Panc1 (cell line): Measurements from ENCODE around the gene SLC40A1. TPM values are rescaled to one million over a fixed set of nuclear protein-coding genes. Genes with fewer than 3 reads are reported as not detected.

ENCODE experiments used
- ATAC-seq: fragments of 200-7000 bp; cut with Tn5 transposase; 2 replicates; pipeline ENCODE4 v1.9.1; 2020; ENCODE audit warnings: mild to moderate bottlenecking, moderate library complexity
- BruUV-seq: library from RNA; stranded (reverse); fragments of 400-500 nt; replicated peaks from 2 replicates; lab custom pipeline; 2021; lab: Mats Ljungman, UMichigan
- CTCF ChIA-PET: fragments of 300-600 bp; sonication (Branson Sonifier 250); formaldehyde crosslinking; loops from one replicate; lab custom pipeline; 2022; ENCODE audit warnings: antibody characterized with exemption; lab: Charles Lee
- POLR2A ChIA-PET: fragments of 300-600 bp; sonication (Branson Sonifier 250); formaldehyde crosslinking; loops from one replicate; lab custom pipeline; 2022; ENCODE audit warnings: antibody characterized with exemption; lab: Charles Lee
- DNase-seq: peaks from one replicate; pipeline ENCODE4 v3.0.0-alpha.2; 2010; ENCODE audit warnings: low read depth, low spot score
- H3K27ac ChIP-seq: 2 replicates; pipeline ENCODE4 v1.5.1; 2011; ENCODE audit warnings: mild to moderate bottlenecking, low read length, inconsistent platforms
- H3K27me3 ChIP-seq: fragments of 200-500 bp; sonication (Bioruptor generic); 2 replicates; pipeline ENCODE4 v1.6.0; 2014; ENCODE audit warnings: low read length, inconsistent platforms; ENCODE audit not compliant: control insufficient read depth, insufficient read depth
- H3K36me3 ChIP-seq: fragments of 200-500 bp; sonication (Bioruptor generic); 2 replicates; pipeline ENCODE4 v1.5.1; 2014; ENCODE audit warnings: inconsistent platforms, mild to moderate bottlenecking, low read length, moderate library complexity; ENCODE audit not compliant: control insufficient read depth, insufficient read depth
- H3K4me1 ChIP-seq: 2 replicates; pipeline ENCODE4 v1.5.1; 2011; ENCODE audit warnings: inconsistent platforms, mild to moderate bottlenecking, low read length, moderate library complexity; ENCODE audit not compliant: control insufficient read depth, insufficient read depth
- H3K4me3 ChIP-seq, 2 experiments: 2 replicates each; pipeline ENCODE4 v1.5.1; 2011 to 2012; ENCODE audit warnings: low read depth in 2 of 2, low read length in 2 of 2, mild to moderate bottlenecking in 2 of 2, inconsistent platforms in 1 of 2, moderate library complexity in 1 of 2
- H3K9me3 ChIP-seq: fragments of 200-500 bp; sonication (Bioruptor generic); 2 replicates; pipeline ENCODE4 v1.5.1; 2014; ENCODE audit warnings: low read depth, mild to moderate bottlenecking, inconsistent platforms, low read length, moderate library complexity; ENCODE audit not compliant: control insufficient read depth, insufficient read depth
- POLR2AphosphoS5 ChIP-seq: IDR thresholded peaks from 2 replicates; pipeline ENCODE4 v1.6.1; 2012; ENCODE audit warnings: mild to moderate bottlenecking, low read depth, low read length, moderate library complexity
- SIN3A ChIP-seq: IDR thresholded peaks from 2 replicates; pipeline ENCODE4 v1.6.1; 2012; ENCODE audit warnings: low read depth, mild to moderate bottlenecking, low read length, moderate library complexity, borderline replicate concordance; ENCODE audit not compliant: insufficient read depth
- TCF7L2 ChIP-seq: IDR thresholded peaks from 2 replicates; pipeline ENCODE4 v1.6.1; 2011; ENCODE audit warnings: mild to moderate bottlenecking, low read depth, low read length, inconsistent platforms
- in situ Hi-C: cut with HindIII; loops from 2 replicates; pipeline ENCODE4 v1.10.0; 2016; ENCODE audit warnings: low sequenced_read_pairs, low pct_unique_long_range_greater_than_20kb
- intact Hi-C: fragments of 100-400 bp; cut with micrococcal nuclease; formaldehyde crosslinking; loops from one replicate; pipeline ENCODE4 v1.10.0; 2022; ENCODE audit not compliant: unreplicated experiment
- total RNA-seq: library from RNA; stranded (reverse); gene quantifications from one replicate; pipeline ENCODE4 v1.2.1, GENCODE V29; 2021; ENCODE audit not compliant: unreplicated experiment
- TF ChIP-seq, protein P1 (sequence below), 2 experiments: IDR thresholded peaks; 2 replicates each; pipeline ENCODE4 v1.6.1; 2011 to 2012; ENCODE audit warnings: low read depth in 2 of 2, control low read depth in 1 of 2, low read length in 1 of 2, mild to moderate bottlenecking in 1 of 2, moderate library complexity in 1 of 2; ENCODE audit not compliant: insufficient read depth in 1 of 2
- TF ChIP-seq, protein P2 (sequence below): fragments of 450-650 bp; IDR thresholded peaks from 2 replicates; pipeline ENCODE4 v1.5.1; 2017; ENCODE audit warnings: mild to moderate bottlenecking

The SLC40A1 gene
- total RNA-seq, 1 experiment from 2014 or later, result 0.74 TPM

DNA sequence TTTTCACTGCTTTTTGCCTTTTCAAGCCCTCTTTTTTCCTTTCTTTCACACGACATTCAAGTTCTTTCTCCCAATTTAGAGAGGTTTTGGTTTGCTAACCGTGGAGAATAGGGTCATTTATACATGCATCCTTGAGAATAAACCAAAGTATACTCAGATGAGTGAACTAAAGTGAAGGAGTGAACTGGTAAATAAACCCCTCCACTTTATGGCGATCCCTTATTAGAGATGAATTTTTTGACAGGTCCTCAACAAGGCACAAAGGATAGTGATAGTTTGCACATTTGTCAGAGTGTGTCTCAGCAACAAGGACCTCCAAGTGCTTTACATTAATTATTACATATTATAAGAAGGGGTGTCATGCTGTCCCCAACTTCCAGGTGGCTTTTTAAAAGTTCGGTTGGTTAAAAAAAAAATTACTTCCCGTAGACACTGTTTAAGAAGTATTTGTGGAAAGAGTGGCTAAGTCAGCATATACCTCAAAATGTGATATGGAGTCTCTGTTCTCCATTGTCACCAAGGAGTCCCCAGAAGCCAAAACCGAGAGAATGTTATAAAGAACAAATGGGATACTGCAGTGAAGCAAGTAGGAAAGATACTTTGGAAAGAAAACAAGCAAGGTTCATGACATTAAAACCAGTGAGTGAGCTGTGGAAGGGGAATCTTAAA lies 1.7 kb upstream of the SLC40A1 start:
- no peak overlapping the region for H3K4me3 ChIP-seq

DNA sequence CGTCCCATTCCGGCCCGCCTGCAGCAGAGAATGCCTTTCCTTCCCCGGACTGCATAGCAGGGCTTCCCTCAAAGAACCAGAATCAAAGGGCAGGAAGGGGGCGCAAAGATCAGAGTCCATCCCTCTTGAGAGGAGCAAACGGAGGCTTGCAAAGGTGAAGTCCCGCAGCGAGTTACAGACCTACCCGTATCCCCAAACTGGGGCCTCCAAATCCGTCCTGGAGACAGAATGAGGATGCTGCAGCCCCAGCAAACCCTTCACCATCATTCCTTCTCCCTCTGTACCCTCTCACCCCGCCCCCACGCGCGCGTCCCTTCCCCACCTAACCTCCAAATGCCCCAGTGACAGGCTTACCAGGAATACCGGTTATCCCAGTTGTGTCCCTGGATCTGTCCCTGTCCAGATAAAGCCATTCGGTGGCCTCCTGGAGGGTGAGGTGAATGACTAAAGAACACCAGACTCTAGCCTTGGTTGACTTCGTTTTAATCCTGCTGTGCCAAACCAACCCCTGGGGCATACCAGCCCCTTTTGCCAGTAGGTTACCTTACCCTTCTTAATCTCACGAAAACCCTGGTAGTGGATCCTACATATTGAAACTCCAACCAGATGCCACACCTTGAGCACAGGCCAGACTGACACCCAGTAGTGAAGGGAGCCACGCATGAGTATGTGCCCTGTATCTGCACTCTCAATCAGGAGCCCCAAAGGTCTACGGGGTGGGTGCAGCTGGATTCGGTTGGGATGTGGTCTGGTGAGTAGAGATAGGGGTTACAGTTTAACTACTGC lies 961 bp upstream of the SLC40A1 start:
- ChIA-PET CTCF (no interaction called here), POLR2A (interaction anchor here (0.6 kb wide), 1 partner anchor 103 kb away, joined by 3 read pairs; no protein-coding TSS in a partner anchor)
- Histone ChIP-seq H3K9me3 (no peaks in the 10 kb centered on the region), H3K4me1 (no peaks in the 10 kb centered on the region), H3K36me3 (no peaks in the 10 kb centered on the region), H3K27me3 (peaks cover 69% of the 10 kb centered on the region), H3K27ac (no peak overlapping the region), H3K4me3 (peak overlapping the region in 1 of 2 experiments; percentile 46; a peak in 1 of 4 replicates)
- intact Hi-C loops, result no loop called here
- DNase-seq, result no peak
- in situ Hi-C loops, result no loop called here
- BruUV-seq, result no TSS peak
- TF ChIP-seq TCF7L2 (no peak), POLR2AphosphoS5 (no peak), SIN3A (no peak)
- TF ChIP-seq, protein P1, sequence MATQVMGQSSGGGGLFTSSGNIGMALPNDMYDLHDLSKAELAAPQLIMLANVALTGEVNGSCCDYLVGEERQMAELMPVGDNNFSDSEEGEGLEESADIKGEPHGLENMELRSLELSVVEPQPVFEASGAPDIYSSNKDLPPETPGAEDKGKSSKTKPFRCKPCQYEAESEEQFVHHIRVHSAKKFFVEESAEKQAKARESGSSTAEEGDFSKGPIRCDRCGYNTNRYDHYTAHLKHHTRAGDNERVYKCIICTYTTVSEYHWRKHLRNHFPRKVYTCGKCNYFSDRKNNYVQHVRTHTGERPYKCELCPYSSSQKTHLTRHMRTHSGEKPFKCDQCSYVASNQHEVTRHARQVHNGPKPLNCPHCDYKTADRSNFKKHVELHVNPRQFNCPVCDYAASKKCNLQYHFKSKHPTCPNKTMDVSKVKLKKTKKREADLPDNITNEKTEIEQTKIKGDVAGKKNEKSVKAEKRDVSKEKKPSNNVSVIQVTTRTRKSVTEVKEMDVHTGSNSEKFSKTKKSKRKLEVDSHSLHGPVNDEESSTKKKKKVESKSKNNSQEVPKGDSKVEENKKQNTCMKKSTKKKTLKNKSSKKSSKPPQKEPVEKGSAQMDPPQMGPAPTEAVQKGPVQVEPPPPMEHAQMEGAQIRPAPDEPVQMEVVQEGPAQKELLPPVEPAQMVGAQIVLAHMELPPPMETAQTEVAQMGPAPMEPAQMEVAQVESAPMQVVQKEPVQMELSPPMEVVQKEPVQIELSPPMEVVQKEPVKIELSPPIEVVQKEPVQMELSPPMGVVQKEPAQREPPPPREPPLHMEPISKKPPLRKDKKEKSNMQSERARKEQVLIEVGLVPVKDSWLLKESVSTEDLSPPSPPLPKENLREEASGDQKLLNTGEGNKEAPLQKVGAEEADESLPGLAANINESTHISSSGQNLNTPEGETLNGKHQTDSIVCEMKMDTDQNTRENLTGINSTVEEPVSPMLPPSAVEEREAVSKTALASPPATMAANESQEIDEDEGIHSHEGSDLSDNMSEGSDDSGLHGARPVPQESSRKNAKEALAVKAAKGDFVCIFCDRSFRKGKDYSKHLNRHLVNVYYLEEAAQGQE (IDR thresholded peaks at IDR 0.05; ENCODE audit: insufficient read depth in 1 of 2, low read depth in 2 of 2, low read length in 1 of 2), result no peak
- TF ChIP-seq, protein P2, sequence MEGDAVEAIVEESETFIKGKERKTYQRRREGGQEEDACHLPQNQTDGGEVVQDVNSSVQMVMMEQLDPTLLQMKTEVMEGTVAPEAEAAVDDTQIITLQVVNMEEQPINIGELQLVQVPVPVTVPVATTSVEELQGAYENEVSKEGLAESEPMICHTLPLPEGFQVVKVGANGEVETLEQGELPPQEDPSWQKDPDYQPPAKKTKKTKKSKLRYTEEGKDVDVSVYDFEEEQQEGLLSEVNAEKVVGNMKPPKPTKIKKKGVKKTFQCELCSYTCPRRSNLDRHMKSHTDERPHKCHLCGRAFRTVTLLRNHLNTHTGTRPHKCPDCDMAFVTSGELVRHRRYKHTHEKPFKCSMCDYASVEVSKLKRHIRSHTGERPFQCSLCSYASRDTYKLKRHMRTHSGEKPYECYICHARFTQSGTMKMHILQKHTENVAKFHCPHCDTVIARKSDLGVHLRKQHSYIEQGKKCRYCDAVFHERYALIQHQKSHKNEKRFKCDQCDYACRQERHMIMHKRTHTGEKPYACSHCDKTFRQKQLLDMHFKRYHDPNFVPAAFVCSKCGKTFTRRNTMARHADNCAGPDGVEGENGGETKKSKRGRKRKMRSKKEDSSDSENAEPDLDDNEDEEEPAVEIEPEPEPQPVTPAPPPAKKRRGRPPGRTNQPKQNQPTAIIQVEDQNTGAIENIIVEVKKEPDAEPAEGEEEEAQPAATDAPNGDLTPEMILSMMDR, result no peak
- peak; percentile 35 for ATAC-seq

More for the DNA sequence above, 1.7 kb upstream of the SLC40A1 start:
- ChIA-PET CTCF (no interaction called here), POLR2A (no interaction called here)
- Histone ChIP-seq H3K27ac (no peak overlapping the region), H3K36me3 (no peaks in the 10 kb centered on the region), H3K27me3 (peaks cover 62% of the 10 kb centered on the region), H3K9me3 (no peaks in the 10 kb centered on the region), H3K4me1 (no peaks in the 10 kb centered on the region)
- intact Hi-C loops (no loop called here), in situ Hi-C loops (no loop called here)
- DNase-seq, result no peak
- TF ChIP-seq, protein P2, result no peak
- TF ChIP-seq TCF7L2 (no peak), POLR2AphosphoS5 (no peak), SIN3A (no peak)
- TF ChIP-seq, protein P1 (IDR thresholded peaks at IDR 0.05; ENCODE audit: insufficient read depth in 1 of 2, low read depth in 2 of 2, low read length in 1 of 2), result no peak
- BruUV-seq, result no TSS peak
- ATAC-seq, result no peak
